Transverse colon (tissue), 3 donors: Measurements from ENCODE around the gene NUDT16.

Experiments used
- CTCF ChIP-seq, 5 experiments: fragments of 200-600 bp in 3 of 5; fragments of 450-650 bp in 2 of 5; sonication (generic) in 3 of 5; IDR thresholded peaks; 1 replicate in 2 of 5; 2 replicates in 3 of 5; pipeline ENCODE4 v1.5.1; 2016 to 2017; ENCODE audit warnings: antibody characterized with exemption in 5 of 5, inconsistent platforms in 3 of 5, mild to moderate bottlenecking in 2 of 5, moderate library complexity in 1 of 5
- EP300 ChIP-seq: sonication (generic); formaldehyde crosslinking; IDR thresholded peaks from one replicate; pipeline ENCODE4 v1.6.1; 2017; ENCODE audit warnings: antibody characterized with exemption, low read depth
- POLR2A ChIP-seq: fragments of 450-650 bp; IDR thresholded peaks from one replicate; pipeline ENCODE4 v1.6.1; 2016; ENCODE audit warnings: antibody characterized with exemption, mild to moderate bottlenecking, moderate library complexity

GRCh38 chr3:131403216-131403895 lies 21.8 kb downstream of the NUDT16 start:
- TF ChIP-seq POLR2A (no peak), CTCF (IDR thresholded peaks at IDR 0.05) (no peak), EP300 (no peak)
